H1 (cell line): ENCODE results near the gene THOP1. TPM values are rescaled to one million over a fixed set of nuclear protein-coding genes. Genes with fewer than 3 reads are reported as not detected.

Experiments
- BRCA1 ChIP-seq: IDR thresholded peaks from 2 replicates; pipeline ENCODE4 v1.6.1; 2012; ENCODE audit warnings: low read depth, low read length, improper control_type of control experiment
- CHD1 ChIP-seq: IDR thresholded peaks from 2 replicates; pipeline ENCODE4 v1.6.1; 2012; ENCODE audit warnings: low read depth, low read length, improper control_type of control experiment
- JUND ChIP-seq: IDR thresholded peaks from 2 replicates; pipeline ENCODE4 v1.6.1; 2011; ENCODE audit warnings: mild to moderate bottlenecking, improper control_type of control experiment, low read length
- KDM1A ChIP-seq: fragments of 200-600, 300-600 bp; sonication (generic); IDR thresholded peaks from 2 replicates; pipeline ENCODE4 v1.7.1; 2016; ENCODE audit warnings: mild to moderate bottlenecking, low read length, borderline replicate concordance
- KDM4A ChIP-seq: IDR thresholded peaks from one replicate; pipeline ENCODE4 v1.7.1; 2012; ENCODE audit warnings: low read depth, mild to moderate bottlenecking, moderate library complexity, low read length, inconsistent platforms; ENCODE audit not compliant: severe bottlenecking
- POU5F1 ChIP-seq: IDR thresholded peaks from 2 replicates; pipeline ENCODE4 v1.6.1; 2011; ENCODE audit warnings: low read depth, mild to moderate bottlenecking, low read length, moderate library complexity
- polyA plus RNA-seq, 7 experiments: library from polyadenylated mRNA; depleted of rRNA in 3 of 7; stranded (reverse) in 5 of 7; unstranded in 2 of 7; fragments of >200 nt in 5 of 7; fragments of 200-250 nt in 2 of 7; gene quantifications; 1 replicate in 5 of 7; 2 replicates in 1 of 7; 4 replicates in 1 of 7; pipeline versions ENCODE4 v1.2.1 to v1.2.3, GENCODE V29; 2011 to 2013; ENCODE audit warnings: missing spikeins in 2 of 7, mixed read lengths in 2 of 7
- total RNA-seq: library from RNA; stranded (reverse); fragmentation: NEBNext Ultra II Directional; extraction: Animal tissue kit (Norgen Biotek cat#: 25700); gene quantifications from 2 replicates; pipeline ENCODE4 v1.2.1, GENCODE V29; 2021

Gene THOP1
- total and polyA plus RNA-seq, 2 of the 8 experiments (the other 6 are each of a cell fraction or from before 2014, with no cell fraction given): 136 to 159 TPM

DNA sequence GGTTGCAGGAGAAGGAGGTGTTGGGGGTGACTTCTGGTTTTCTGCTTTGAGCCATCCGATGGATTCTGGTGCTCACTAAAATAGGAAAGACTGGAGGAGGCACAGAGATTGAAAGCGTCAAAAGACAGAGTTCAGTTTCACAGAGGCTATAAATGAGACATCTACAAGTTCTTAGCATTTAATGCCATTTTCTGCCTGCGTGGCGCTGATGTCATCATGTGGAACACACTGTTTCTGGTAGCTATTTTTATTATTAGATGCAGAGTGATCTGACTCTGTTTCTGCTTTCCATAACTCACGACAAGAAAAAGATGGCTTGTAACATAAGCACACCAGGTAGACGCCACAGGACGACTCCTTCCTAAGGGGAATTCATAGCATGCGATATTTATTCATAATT lies 42.2 kb upstream of the THOP1 start (continued):
- TF ChIP-seq KDM1A: no peak
- TF ChIP-seq POU5F1: no peak
- no peak for TF ChIP-seq JUND
- no peak for TF ChIP-seq CHD1
- TF ChIP-seq BRCA1: no peak
- TF ChIP-seq KDM4A: no peak
